ENCODE data around the gene ANKRD36C. TPM values are rescaled to one million over a fixed set of nuclear protein-coding genes. Genes with fewer than 3 reads are reported as not detected.
A peak's percentile ranks its signal among the peaks of the same experiment; 100 is the strongest.
"Not testable (repeated sequence)": the region's sequence is repeated elsewhere in the genome, so short reads cannot be mapped to it uniquely, and the experiment has no call there.

ANKRD36C gene
- total and polyA plus RNA-seq, 2 of the 4 experiments (the other 2 are of a cell fraction): 2.2 to 27.1 TPM

- WGBS, 2 experiments (ENCODE audit: extremely low coverage in 2 of 2, insufficient read length in 1 of 2): no CpG with 5 or more reads among the region's 2 CpGs
- H3K27me3 ChIP-seq (ENCODE audit: control insufficient read depth, insufficient read depth, low read length); ATAC-seq (ENCODE audit: low read depth); H2BK120ac ChIP-seq (ENCODE audit: low read depth, low read length); H4K5ac ChIP-seq (ENCODE audit: low read depth, low read length); in situ Hi-C loops (cut with MboI; ENCODE audit: low sequenced_read_pairs); CTCF ChIA-PET; H3K14ac ChIP-seq (replicated peaks; ENCODE audit: low read depth, low read length); H3K9me3 ChIP-seq (ENCODE audit: control insufficient read depth, insufficient read depth, low read length); H3K27ac ChIP-seq (ENCODE audit: insufficient read depth, low read length); H3K56ac ChIP-seq (ENCODE audit: extremely low read depth, insufficient read depth, low read length); H3K4me2 ChIP-seq (ENCODE audit: low read depth, low read length); H3K23ac ChIP-seq (ENCODE audit: low read depth, low read length); H3K4me1 ChIP-seq (ENCODE audit: control insufficient read depth, insufficient read depth, low read length); H4K20me1 ChIP-seq (ENCODE audit: insufficient read depth, low read length); dilution Hi-C loops (cut with HindIII; ENCODE audit: low sequenced_read_pairs, unreplicated experiment); H3K18ac ChIP-seq (ENCODE audit: low read depth, low read length); BruUV-seq (replicated peaks); H3K36me3 ChIP-seq (ENCODE audit: control insufficient read depth, insufficient read depth, low read length); H2BK15ac ChIP-seq (ENCODE audit: low read depth, low read length); H3K4me3 ChIP-seq (ENCODE audit: insufficient read depth, low read depth, low read length); H3K79me1 ChIP-seq (ENCODE audit: low read depth in 1 of 2, low read length in 2 of 2); intact Hi-C loops (cut with micrococcal nuclease); H2AFZ ChIP-seq (replicated peaks; ENCODE audit: low read length, poor library complexity); H4K8ac ChIP-seq (ENCODE audit: low read depth in 2 of 2, low read length in 2 of 2); H2BK20ac ChIP-seq (ENCODE audit: low read depth, low read length); H4K91ac ChIP-seq (ENCODE audit: insufficient read depth, low read depth, low read length); POLR2A ChIA-PET (ENCODE audit: unreplicated experiment); H2BK5ac ChIP-seq (ENCODE audit: low read depth, low read length, poor library complexity, severe bottlenecking); H3K9ac ChIP-seq (ENCODE audit: low read depth, low read length); H2AK5ac ChIP-seq (ENCODE audit: low read depth, low read length); H3K4ac ChIP-seq (ENCODE audit: low read depth, low read length); DNase-seq; H2AK9ac ChIP-seq (replicated peaks; ENCODE audit: low read depth, low read length, poor library complexity); H3K9me1 ChIP-seq (ENCODE audit: insufficient read depth, low read length): not testable (repeated sequence)
Observed at GRCh38 chr2:95817521-95817920, 174.1 kb downstream of the ANKRD36C start.

- WGBS, 2 experiments (ENCODE audit: extremely low coverage in 2 of 2, insufficient read length in 1 of 2): no CpG with 5 or more reads among the region's 1 CpG
- CTCF ChIA-PET; H3K36me3 ChIP-seq (ENCODE audit: control insufficient read depth, insufficient read depth, low read length); H3K4me1 ChIP-seq (ENCODE audit: control insufficient read depth, insufficient read depth, low read length); H3K23ac ChIP-seq (ENCODE audit: low read depth, low read length); H4K20me1 ChIP-seq (ENCODE audit: insufficient read depth, low read length); dilution Hi-C loops (cut with HindIII; ENCODE audit: low sequenced_read_pairs, unreplicated experiment); H3K4me2 ChIP-seq (ENCODE audit: low read depth, low read length); H3K18ac ChIP-seq (ENCODE audit: low read depth, low read length); intact Hi-C loops (cut with micrococcal nuclease); H3K14ac ChIP-seq (replicated peaks; ENCODE audit: low read depth, low read length); H4K8ac ChIP-seq (ENCODE audit: low read depth in 2 of 2, low read length in 2 of 2); H3K4ac ChIP-seq (ENCODE audit: low read depth, low read length); H2AFZ ChIP-seq (replicated peaks; ENCODE audit: low read length, poor library complexity); H3K56ac ChIP-seq (ENCODE audit: extremely low read depth, insufficient read depth, low read length); H3K79me1 ChIP-seq (ENCODE audit: low read depth in 1 of 2, low read length in 2 of 2); POLR2A ChIA-PET (ENCODE audit: unreplicated experiment); H3K27me3 ChIP-seq (ENCODE audit: control insufficient read depth, insufficient read depth, low read length); H2BK15ac ChIP-seq (ENCODE audit: low read depth, low read length); H3K4me3 ChIP-seq (ENCODE audit: insufficient read depth, low read depth, low read length); H3K9me1 ChIP-seq (ENCODE audit: insufficient read depth, low read length); H2BK20ac ChIP-seq (ENCODE audit: low read depth, low read length); in situ Hi-C loops (cut with MboI; ENCODE audit: low sequenced_read_pairs); H2BK5ac ChIP-seq (ENCODE audit: low read depth, low read length, poor library complexity, severe bottlenecking); H3K9ac ChIP-seq (ENCODE audit: low read depth, low read length); H2AK9ac ChIP-seq (replicated peaks; ENCODE audit: low read depth, low read length, poor library complexity); H3K9me3 ChIP-seq (ENCODE audit: control insufficient read depth, insufficient read depth, low read length); H4K91ac ChIP-seq (ENCODE audit: insufficient read depth, low read depth, low read length); H2AK5ac ChIP-seq (ENCODE audit: low read depth, low read length); BruUV-seq (replicated peaks); H3K27ac ChIP-seq (ENCODE audit: insufficient read depth, low read length); H2BK120ac ChIP-seq (ENCODE audit: low read depth, low read length); H4K5ac ChIP-seq (ENCODE audit: low read depth, low read length): not testable (repeated sequence)
- DNase-seq: peak; percentile 20
- peak; percentile 49 for ATAC-seq (ENCODE audit: low read depth)
Observed at GRCh38 chr2:95813311-95813710, 178.3 kb downstream of the ANKRD36C start.
